Measurements from ENCODE around the gene RPTOR. TPM values are rescaled to one million over a fixed set of nuclear protein-coding genes. Genes with fewer than 3 reads are reported as not detected.

Gene RPTOR
- total RNA-seq, 1 donor from 2014 or later: 21.8 TPM

DNA sequence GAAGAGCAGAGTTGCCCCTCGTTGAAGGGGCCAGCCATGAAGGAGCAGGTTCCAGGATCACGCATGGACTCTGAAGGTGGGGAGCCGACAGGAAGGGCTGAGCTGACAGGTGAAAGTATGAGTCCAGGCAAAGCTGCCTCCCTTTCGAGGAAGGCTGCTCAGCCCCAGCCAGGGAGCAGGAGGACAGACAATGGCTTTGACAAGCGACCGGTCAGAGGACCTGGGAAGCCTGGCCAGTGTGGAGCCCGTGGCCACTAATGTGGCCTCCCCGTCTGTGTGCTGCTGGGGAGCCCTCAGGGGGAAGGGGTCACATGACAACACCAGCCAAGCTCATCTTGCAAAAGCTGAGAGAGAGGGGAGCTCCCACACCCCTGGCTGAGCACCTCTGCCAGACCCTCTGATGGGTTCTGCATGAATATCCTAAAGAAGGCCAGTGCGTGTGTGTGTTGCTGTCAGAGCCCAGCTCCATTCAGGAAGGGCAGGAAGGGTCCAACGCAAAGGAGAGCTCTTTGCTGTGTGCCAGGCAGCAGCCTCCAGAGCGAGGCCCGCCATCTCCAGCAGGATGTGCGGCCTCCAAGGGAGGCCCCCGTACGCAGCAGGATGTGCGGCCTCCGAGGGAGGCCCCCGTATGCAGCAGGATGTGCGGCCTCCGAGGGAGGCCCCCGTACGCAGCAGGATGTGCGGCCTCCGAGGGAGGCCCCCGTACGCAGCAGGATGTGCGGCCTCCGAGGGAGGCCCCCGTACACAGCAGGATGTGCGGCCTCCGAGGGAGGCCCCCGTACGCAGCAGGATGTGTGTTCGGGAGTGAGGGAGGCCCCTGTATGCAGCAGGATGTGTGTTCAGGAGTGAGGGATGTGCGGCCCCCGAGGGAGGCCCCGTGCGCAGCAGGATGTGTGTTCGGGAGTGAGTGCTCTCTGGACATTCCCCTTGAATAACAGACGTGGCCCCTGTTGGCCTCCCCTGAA, 344.9 kb downstream of the RPTOR start:
- TF ChIP-seq, protein P1, sequence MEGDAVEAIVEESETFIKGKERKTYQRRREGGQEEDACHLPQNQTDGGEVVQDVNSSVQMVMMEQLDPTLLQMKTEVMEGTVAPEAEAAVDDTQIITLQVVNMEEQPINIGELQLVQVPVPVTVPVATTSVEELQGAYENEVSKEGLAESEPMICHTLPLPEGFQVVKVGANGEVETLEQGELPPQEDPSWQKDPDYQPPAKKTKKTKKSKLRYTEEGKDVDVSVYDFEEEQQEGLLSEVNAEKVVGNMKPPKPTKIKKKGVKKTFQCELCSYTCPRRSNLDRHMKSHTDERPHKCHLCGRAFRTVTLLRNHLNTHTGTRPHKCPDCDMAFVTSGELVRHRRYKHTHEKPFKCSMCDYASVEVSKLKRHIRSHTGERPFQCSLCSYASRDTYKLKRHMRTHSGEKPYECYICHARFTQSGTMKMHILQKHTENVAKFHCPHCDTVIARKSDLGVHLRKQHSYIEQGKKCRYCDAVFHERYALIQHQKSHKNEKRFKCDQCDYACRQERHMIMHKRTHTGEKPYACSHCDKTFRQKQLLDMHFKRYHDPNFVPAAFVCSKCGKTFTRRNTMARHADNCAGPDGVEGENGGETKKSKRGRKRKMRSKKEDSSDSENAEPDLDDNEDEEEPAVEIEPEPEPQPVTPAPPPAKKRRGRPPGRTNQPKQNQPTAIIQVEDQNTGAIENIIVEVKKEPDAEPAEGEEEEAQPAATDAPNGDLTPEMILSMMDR (IDR thresholded peaks at IDR 0.05; ENCODE audit: borderline replicate concordance): no peak
- H3K27ac ChIP-seq (replicated peaks): no peak overlapping the region
- no peaks in the 10 kb centered on the region for H3K27me3 ChIP-seq (ENCODE audit: low read depth)
- H3K4me1 ChIP-seq: peaks cover 27% of the 10 kb centered on the region
- peaks cover 35% of the 10 kb centered on the region for H3K36me3 ChIP-seq
- intact Hi-C loops (cut with micrococcal nuclease): no loop called here
- H3K9me3 ChIP-seq (replicated peaks): no peaks in the 10 kb centered on the region
- no peak overlapping the region for H3K4me3 ChIP-seq
- DNase-seq: no peak

DNA sequence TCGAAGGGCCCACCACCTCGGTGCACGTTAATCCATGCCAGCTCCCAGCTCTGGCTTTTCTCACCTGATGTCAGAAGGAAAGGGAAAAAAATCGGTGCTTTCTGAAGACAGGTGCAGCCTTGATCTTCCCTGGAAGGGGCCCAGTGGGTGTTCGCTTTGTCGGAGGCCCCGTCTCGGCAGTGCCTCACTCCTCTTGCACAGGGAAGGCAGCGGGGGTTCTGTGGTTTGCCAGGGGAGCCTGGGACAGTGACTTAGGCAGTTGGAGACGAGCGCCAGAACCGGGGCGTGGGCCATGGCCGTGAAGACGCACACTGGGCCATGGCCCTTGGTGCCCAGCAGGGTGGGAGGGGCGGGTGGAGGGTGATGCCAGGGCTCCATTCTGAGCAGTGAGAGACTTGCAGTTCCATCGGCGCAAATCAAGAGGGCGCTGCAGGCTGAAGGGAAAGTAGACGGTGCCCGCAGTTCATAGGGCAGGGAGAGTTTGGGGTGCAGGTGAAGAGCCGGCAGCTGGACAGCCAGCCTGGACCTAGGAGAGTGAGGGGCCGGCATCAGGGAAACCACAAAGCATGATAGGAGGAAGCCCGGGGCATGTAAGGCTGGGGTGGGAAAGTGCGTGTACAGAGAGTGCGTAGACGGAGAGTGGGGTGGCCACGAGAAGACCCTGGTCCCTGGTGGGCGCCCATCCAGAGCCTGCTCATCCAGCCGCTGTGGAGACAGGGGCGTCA, 345.7 kb downstream of the RPTOR start:
- intact Hi-C loops (cut with micrococcal nuclease): no loop called here
- Histone ChIP-seq H3K9me3 (replicated peaks) (no peaks in the 10 kb centered on the region), H3K27ac (replicated peaks) (no peak overlapping the region), H3K36me3 (peaks cover 34% of the 10 kb centered on the region), H3K4me3 (no peak overlapping the region), H3K27me3 (ENCODE audit: low read depth) (no peaks in the 10 kb centered on the region), H3K4me1 (peaks cover 27% of the 10 kb centered on the region)
- TF ChIP-seq, protein P1 (IDR thresholded peaks at IDR 0.05; ENCODE audit: borderline replicate concordance): no peak
- no peak for DNase-seq

DNA sequence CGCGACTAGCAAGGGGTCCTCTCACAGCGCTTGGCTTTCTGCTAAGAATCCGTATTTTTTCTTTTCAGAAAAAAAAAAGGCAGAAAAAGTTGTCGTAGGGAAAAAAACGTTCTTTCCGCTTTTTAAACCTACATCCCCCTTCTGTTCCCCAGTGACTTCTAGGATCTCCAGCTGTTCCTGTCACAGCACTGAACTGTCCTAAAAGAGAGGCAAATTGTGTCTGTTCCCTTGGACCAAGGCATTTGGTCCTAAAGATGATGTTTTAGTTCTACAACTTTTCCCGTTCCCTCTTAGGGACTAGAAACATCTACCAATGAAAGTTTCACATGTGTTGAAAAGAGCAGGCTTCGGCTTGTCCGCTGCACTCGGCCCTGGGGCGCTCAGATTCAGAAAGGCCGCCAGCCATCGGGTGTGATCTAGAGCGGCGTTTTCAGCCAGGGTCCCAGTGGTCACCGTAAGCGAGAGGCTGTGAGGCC, 346.3 kb downstream of the RPTOR start:
- H3K27me3 ChIP-seq (ENCODE audit: low read depth): no peaks in the 10 kb centered on the region
- no peaks in the 10 kb centered on the region for H3K9me3 ChIP-seq (replicated peaks)
- H3K4me3 ChIP-seq: no peak overlapping the region
- no peak for DNase-seq
- intact Hi-C loops (cut with micrococcal nuclease): no loop called here
- TF ChIP-seq, protein P1 (IDR thresholded peaks at IDR 0.05; ENCODE audit: borderline replicate concordance): no peak
- H3K27ac ChIP-seq (replicated peaks): peak overlapping the region; percentile 61
- H3K4me1 ChIP-seq: peaks cover 27% of the 10 kb centered on the region
- H3K36me3 ChIP-seq: peaks cover 32% of the 10 kb centered on the region

DNA sequence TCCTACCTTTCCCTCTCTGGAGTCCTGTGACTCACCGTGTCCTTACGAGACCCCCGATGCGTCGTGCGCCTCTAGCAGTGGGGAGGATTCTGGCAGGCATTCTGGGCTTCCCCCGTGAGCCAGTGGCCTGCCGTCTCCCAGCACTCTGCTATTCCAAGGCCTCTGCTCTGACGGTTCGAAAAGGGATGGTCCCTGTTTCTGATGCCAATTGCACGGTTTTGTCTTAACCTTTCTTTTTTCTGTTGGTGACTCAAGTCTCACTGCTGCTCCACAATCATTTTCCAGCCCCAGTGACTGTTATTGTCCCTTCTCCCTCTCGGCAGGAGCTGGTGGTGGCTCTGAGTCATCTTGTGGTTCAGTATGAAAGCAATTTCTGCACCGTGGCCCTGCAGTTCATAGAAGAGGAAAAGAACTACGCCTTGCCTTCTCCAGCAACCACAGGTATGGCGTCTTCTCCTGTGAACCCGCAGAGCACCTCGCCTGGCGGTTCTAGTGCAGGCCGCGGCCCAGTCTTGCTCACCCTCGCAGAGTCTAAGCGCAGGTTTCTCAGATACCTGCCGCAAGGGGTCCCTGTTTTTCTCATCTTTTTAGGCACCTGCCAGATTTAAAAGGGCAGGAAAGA, 346.9 kb downstream of the RPTOR start:
- Histone ChIP-seq H3K9me3 (replicated peaks) (no peaks in the 10 kb centered on the region), H3K4me3 (peak overlapping the region; percentile 9), H3K36me3 (peaks cover 30% of the 10 kb centered on the region), H3K27ac (replicated peaks) (peak overlapping the region; percentile 61), H3K4me1 (peaks cover 27% of the 10 kb centered on the region), H3K27me3 (ENCODE audit: low read depth) (no peaks in the 10 kb centered on the region)
- TF ChIP-seq, protein P1 (IDR thresholded peaks at IDR 0.05; ENCODE audit: borderline replicate concordance): no peak
- no peak for DNase-seq
- intact Hi-C loops (cut with micrococcal nuclease): no loop called here
